Motor neuron (in vitro differentiated cells): ENCODE data around the gene DRC3. TPM values are rescaled to one million over a fixed set of nuclear protein-coding genes. Genes with fewer than 3 reads are reported as not detected.
"Not testable (repeated sequence)": the region's sequence is repeated elsewhere in the genome, so short reads cannot be mapped to it uniquely, and the experiment has no call there.

Source experiments
- ATAC-seq, 8 experiments: fragments of 200-7000 bp; cut with Tn5 transposase; replicated peaks in 6 of 8; 2 replicates each; pipeline ENCODE4 v1.8.0; 2021; ENCODE audit warnings: mild to moderate bottlenecking in 8 of 8, moderate library complexity in 8 of 8
- H3K27ac ChIP-seq, 2 donors: fragments of 250-450 bp; sonication (Bioruptor Pico); 2 replicates each; pipeline ENCODE4 v1.9.0; 2021; ENCODE audit warnings: antibody characterized with exemption in 2 of 2, mild to moderate bottlenecking in 2 of 2, moderate library complexity in 1 of 2
- H3K4me1 ChIP-seq, 2 donors: fragments of 250-450 bp; sonication (Bioruptor Pico); replicated peaks in 1 of 2; 2 replicates each; pipeline ENCODE4 v1.6.1; 2021; ENCODE audit warnings: antibody characterized with exemption in 2 of 2, mild to moderate bottlenecking in 2 of 2, moderate library complexity in 1 of 2
- H3K4me3 ChIP-seq, 5 donors: fragments of 250-450 bp; sonication (Bioruptor Pico); 2 replicates each; pipeline ENCODE4 v1.9.0; 2021; ENCODE audit warnings: antibody characterized with exemption in 5 of 5, mild to moderate bottlenecking in 5 of 5, moderate library complexity in 4 of 5
- WGBS, 10 experiments: fragments of 450-650 bp; shearing (Covaris generic); methylation state at CpG; one replicate each; pipeline ENCODE4 v1.0.0; 2022; 5-methylcytosine and 5-hydroxymethylcytosine counted together
- in situ Hi-C, 9 experiments: fragments of 400-800 bp; cut with MboI; loops; one replicate each; pipeline ENCODE4 v1.15.0; 2021; ENCODE audit warnings: low sequenced_read_pairs in 9 of 9, low pct_unique_long_range_greater_than_20kb in 2 of 9; ENCODE audit not compliant: unreplicated experiment in 9 of 9
- total RNA-seq, 8 experiments: library from RNA; unstranded; fragments of 300-600 nt; gene quantifications; 2 replicates each; pipeline versions ENCODE4 v1.2.3 to v1.2.4, GENCODE V29; 2022

Gene DRC3
- total RNA-seq, 8 experiments from 2014 or later, result 2.2 to 31.4 (median 5.8) TPM

DNA sequence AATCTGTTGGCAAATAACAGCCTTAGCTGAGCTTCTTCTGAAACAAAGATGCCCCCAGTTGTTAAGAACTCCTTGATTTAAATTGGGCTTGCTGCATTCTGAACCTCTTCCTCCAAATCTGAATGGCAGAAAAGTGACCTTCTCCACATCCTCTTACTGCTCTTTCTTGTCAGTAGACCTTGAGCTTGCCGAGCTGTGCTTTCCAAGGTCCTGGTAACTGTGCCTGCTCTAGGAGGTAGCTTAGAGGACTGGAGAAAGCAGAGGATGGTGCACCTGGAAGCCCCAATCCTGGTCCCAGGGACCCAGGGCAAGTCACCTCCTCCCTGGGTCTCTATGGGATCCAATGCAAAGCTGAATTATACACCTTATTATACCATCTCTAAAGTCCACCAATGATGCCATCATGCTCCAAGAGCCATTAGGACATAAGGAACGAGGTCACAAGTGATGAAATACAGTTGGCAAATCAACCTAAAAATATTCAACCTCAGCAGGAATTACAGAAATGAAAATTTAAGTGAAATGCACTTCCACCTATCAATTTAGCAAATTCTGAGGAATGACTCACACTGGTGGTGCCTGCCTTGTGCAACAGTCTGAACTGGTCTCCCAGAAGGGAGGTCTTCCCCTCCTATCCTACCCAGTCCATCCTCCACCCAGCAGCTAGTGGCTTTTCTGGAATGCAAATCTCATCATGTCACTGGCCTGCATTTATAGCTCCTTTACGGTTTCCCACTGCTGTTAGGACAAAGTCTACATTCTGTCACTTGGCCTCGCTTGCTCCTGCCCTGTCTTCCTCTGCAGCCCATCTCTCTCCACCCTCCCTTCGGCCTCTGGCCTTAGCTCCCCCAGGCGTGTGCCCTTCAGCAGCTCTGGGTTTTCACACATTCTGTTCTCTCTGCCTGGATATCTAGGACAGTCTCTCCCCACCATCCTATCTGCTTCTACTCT is 37.1 kb upstream of the DRC3 start:
- peak in 7 of 8 experiments; percentile 7 to 92 (median 44) for ATAC-seq
- no peak overlapping the region for H3K4me3 ChIP-seq
- peaks cover 56 to 79% of the 10 kb centered on the region in 2 donors for H3K4me1 ChIP-seq
- in situ Hi-C loops, result no loop called here
- WGBS, 10 experiments, result 0 to 82% (median 57%) methylated on average over 1 to 6 of the region's 6 CpGs; no CpG with 5 or more reads in 2 of the 10 experiments
- peak overlapping the region; percentile 51 to 91 for H3K27ac ChIP-seq

DNA sequence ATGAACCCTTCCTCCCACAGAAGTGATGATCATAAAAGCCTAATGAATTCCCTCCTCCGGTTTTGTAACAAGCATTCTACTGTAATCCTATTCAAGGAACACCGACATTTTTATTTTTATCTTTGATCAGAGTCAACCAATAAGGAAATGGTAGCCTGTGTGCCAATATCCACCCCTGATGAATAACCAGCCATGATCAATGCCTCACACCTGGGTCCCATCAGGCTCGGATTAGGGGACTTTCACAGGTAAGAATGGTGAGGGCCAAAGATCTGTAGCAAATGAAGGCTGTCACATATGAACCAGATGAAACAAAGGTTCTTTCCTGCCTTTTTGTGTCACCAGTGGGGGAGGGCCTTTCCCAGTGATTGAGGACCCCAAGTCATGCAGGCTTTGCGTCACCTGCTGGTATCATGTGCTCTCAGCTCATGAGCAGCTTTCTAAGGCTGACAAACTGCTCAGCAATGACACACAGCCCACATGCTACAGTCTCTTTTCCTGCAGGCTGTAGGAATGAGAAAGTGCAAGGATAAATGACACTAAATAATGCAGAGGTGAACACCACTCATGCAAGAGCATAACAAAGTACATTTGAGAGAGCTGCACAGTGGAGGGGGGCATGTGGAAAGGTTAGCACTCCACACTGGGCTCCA is 35.3 kb upstream of the DRC3 start:
- Histone ChIP-seq H3K4me3 (no peak overlapping the region), H3K4me1 (peaks cover 59 to 87% of the 10 kb centered on the region in 2 donors), H3K27ac (peak overlapping the region; percentile 74 to 91)
- in situ Hi-C loops, result no loop called here
- 33 to 100% (median 70%) methylated on average over 1 to 4 of the region's 4 CpGs; no CpG with 5 or more reads in 1 of the 10 experiments for WGBS, 10 experiments
- ATAC-seq, result peak in 5 of 8 experiments; percentile 89 to 92 (median 90)

DNA sequence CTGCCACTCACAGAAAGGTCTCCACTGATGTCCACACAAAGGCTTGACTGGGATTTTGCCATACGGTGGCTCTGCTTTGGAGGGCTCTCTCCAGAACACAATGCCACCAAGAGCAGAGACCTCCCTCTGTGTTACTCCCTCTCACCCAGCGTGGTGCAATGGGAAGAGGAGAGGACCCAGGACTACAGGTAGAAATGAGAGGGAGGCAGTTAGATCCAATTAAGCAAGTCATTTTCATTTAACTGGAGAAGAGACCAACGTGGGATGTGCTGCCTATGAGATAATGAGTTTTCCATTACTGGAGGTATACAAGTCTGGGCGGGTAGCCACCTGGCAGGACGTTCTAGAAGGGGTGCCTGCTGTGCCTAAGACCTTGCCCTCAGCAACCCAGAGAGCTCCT is 34.7 kb upstream of the DRC3 start:
- 72 to 100% (median 85%) methylated on average over 1 to 4 of the region's 5 CpGs; no CpG with 5 or more reads in 4 of the 10 experiments for WGBS, 10 experiments
- no peak overlapping the region for H3K4me3 ChIP-seq
- H3K4me1 ChIP-seq, result peaks cover 64 to 93% of the 10 kb centered on the region in 2 donors
- in situ Hi-C loops, result no loop called here
- H3K27ac ChIP-seq, result peak overlapping the region; percentile 74 to 91
- ATAC-seq, result no peak

DNA sequence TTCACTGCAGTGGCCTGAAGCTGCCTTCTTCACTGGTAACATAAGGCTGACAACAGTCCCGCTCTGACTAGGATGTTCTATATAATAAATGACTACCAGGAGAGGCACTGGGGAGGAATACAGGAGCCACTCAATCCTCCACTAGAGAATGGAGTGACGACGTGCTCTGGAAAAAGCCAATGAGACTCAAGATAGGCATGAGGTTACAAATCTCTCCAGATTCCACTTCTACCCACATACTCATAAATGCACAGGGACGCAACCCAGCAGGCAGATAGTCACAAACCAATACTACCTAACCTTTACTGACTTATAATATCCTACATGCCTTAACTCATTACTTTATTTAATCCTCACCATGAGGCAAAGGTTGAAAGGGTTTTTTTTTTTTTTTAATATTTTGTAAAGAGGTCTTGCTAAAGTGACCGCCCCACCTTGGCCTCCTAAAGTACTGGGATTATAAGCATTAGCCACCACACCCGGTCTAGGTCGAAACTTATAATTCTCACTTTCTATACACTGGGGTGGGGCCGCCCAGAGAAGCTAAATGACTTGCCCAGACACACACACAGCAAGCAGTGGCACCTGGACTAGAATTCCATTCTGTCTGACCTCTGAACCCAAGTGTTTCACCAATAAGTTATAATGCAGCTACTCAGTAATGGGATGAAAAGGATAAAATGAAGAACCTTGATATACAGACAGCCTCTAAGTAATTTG is 34.1 kb upstream of the DRC3 start:
- no peak overlapping the region for H3K4me3 ChIP-seq
- ATAC-seq, result peak in 5 of 8 experiments; percentile 19 to 40 (median 21)
- in situ Hi-C loops, result no loop called here
- H3K4me1 ChIP-seq, result peaks cover 70 to 93% of the 10 kb centered on the region in 2 donors
- peak overlapping the region; percentile 74 to 91 for H3K27ac ChIP-seq
- 64 to 100% (median 88%) methylated on average over 1 to 7 of the region's 8 CpGs; no CpG with 5 or more reads in 2 of the 10 experiments for WGBS, 10 experiments

DNA sequence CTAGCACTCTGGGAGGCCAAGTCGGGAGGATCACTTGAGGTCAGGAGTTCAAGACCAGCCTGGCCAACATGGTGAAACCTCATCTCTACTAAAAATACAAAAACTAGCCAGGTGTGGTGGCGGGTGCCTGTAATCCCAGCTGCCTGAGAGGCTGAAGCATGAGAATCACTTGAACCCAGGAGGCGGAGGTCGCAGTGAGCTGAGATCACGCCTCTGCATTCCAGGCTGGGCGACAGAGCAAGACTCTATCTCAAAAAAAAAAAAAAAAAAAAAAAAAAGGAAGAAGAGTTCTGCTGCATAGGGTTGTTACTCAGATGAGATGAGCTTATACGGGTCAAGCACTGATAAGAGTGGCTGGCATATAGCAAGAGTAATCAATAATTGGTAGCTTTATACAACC is 32.7 kb upstream of the DRC3 start:
- H3K27ac ChIP-seq, in situ Hi-C loops, H3K4me3 ChIP-seq, ATAC-seq: not testable (repeated sequence)
- WGBS, 10 experiments, result 86 to 100% (median 94%) methylated on average over 1 to 7 of the region's 7 CpGs; no CpG with 5 or more reads in 2 of the 10 experiments
- H3K4me1 ChIP-seq, result peaks cover 75 to 93% of the 10 kb centered on the region in 2 donors

DNA sequence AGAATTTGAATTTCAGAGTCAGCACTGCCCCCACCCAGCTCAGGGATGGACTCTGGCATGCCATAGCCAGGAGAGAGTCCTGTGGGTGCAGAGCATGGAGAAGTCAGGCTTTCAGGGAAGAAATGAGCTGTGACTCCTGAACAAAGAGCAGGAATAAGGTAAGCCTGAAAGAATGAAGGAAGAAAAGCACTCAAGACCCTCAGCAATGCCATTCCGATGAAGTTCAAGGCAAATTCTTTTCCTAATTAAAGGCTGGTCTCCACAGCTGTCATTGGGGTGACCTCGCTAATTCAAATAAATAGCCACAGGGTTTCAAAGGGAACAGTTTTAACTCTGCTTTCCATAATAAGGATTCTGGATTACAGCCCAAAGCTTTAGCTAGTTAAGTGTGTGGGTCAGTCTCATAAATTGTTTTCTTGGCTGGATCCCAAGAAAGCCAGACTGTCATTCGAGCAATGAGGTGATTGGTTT is 32.2 kb upstream of the DRC3 start:
- Histone ChIP-seq H3K4me3 (no peak overlapping the region), H3K4me1 (peaks cover 75 to 93% of the 10 kb centered on the region in 2 donors), H3K27ac (no peak overlapping the region)
- ATAC-seq, result peak in 2 of 8 experiments; percentile 1 to 9
- WGBS, 10 experiments, result 0 to 75% (median 35%) methylated on average over 2 to 3 of the region's 3 CpGs; no CpG with 5 or more reads in 2 of the 10 experiments
- in situ Hi-C loops, result no loop called here

DNA sequence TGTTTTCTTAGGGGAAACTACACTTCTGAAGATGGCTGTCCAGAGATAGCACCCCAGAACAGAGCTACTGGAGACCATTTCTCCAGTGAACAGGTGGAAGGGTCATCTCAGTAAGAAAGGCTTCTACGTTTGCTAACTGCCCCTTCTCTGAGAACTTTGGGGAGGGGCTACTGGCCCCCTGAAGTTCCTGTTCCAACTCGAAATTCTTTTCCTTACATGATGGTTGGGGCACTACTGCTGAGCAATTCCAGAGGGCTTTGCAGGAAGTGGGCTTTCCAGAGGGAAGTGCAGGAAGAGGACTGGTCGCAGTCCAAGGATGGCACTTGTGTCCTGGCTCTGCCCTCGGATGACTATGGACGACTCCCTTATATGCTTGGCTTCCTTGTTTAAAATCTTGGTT is 31.6 kb upstream of the DRC3 start:
- H3K4me3 ChIP-seq, result no peak overlapping the region
- peaks cover 69 to 93% of the 10 kb centered on the region in 2 donors for H3K4me1 ChIP-seq
- WGBS, 10 experiments, result 56 to 80% (median 74%) methylated on average over 1 to 5 of the region's 5 CpGs; no CpG with 5 or more reads in 2 of the 10 experiments
- in situ Hi-C loops, result no loop called here
- H3K27ac ChIP-seq, result no peak overlapping the region
- no peak for ATAC-seq

DNA sequence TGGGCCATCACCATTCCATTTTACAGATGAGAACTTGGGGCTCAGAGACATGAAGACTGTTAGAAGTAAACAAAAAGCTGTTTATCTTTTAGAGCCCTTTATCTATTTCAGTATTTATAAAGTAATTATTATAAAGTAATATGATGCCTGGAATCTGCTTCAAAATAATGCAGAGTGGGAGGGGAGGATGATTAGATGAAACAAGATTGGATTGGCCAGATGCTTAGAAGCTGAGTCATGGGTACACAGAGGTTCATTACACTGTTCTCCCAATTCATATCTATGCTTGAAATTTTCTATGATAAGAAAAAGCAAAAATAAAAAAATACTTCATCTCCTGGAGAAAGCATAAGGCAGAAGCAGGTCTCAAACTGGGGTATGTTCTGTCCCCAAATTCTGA is 29.8 kb upstream of the DRC3 start:
- no peak overlapping the region for H3K4me3 ChIP-seq
- peaks cover 53 to 80% of the 10 kb centered on the region in 2 donors for H3K4me1 ChIP-seq
- H3K27ac ChIP-seq, result peak overlapping the region; percentile 48 to 93
- ATAC-seq, result peak in 2 of 8 experiments; percentile 45 to 77
- in situ Hi-C loops, result no loop called here

DNA sequence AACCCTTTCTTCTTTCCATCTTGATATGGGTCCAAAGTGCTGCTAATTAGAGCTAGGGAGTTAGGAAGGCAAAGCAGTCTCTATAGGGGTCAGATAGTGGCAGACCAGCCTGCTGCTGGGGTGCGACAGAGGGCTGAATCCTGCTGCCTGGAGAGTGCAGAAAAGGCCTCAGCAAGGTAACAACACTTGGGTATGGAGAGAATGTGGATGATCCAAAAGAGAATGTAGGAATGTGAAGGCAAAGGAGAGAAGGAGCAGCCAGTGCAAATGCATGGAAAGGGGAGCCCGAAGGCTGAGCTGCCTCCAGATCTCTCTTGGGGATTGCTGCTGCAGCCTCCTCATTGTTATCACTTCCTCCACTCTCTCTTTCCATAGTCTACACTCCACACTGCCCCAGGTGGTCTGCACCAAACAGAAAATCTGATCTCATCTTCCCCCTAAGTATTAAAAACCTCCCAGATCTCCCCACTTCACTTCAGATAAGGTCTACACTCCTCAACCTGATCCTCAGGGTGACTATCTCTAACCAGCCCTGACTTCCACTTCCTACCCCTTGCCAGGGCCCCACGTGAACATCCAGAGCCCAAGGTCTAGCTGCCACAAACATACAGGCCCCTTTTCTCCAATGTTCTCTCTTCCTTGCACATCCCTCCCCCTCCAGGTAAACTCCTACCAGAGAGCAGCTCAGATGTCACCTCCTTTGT is 29.2 kb upstream of the DRC3 start:
- Histone ChIP-seq H3K4me3 (no peak overlapping the region), H3K4me1 (peaks cover 47 to 74% of the 10 kb centered on the region in 2 donors), H3K27ac (peak overlapping the region; percentile 48 to 93)
- in situ Hi-C loops, result no loop called here
- peak in 5 of 8 experiments; percentile 27 to 53 (median 42) for ATAC-seq
- 50 to 83% (median 80%) methylated on average over 1 to 2 of the region's 3 CpGs; no CpG with 5 or more reads in 2 of the 10 experiments for WGBS, 10 experiments

DNA sequence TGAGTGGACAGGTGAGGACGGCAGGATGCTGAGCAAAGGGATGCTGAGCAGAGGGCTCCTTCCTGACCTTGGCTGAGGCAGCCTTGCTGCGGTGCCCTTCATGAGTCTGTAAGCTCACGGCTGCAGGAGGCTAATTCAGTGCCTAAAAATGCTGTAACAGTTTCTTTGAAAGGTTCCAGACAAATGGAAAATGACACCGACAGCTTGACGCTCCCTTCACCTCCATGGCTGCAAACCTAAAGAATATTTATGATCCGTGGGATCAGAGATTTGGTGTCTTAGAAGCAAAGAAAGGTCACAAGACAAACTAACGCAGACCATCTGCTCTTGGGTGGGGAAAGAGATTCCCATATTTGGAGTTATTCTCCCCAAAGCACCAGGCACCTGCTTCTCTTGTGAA is 28.4 kb upstream of the DRC3 start:
- no peak overlapping the region for H3K4me3 ChIP-seq
- peak in 7 of 8 experiments; percentile 6 to 64 (median 51) for ATAC-seq
- H3K27ac ChIP-seq, result peak overlapping the region; percentile 62 to 93
- in situ Hi-C loops, result no loop called here
- H3K4me1 ChIP-seq, result peaks cover 39 to 66% of the 10 kb centered on the region in 2 donors
- WGBS, 10 experiments, result 27 to 72% (median 46%) methylated on average over 2 to 6 of the region's 7 CpGs; no CpG with 5 or more reads in 3 of the 10 experiments

DNA sequence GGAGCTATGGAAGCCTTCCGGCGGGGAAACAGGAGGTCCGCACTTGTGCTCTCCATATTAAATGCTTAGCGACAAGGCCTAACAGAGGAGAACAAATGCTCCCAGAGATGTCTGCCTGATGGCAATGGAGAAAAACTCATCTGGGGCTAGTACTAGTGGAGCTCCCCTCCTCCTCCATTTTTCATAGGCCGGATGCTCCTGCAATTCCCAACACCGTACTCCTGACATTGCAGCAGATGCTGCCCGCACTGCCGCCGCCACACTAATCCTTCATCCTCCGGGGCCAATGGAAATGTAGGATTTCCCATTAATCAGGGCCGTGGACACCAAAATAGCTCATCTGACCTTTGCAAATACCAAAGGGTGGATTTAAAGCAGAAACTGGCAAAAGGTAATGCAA is 27.9 kb upstream of the DRC3 start:
- whole genome bisulfite sequencing, 10 experiments, result 32 to 100% (median 78%) methylated on average over 1 to 8 of the region's 11 CpGs
- H3K27ac ChIP-seq, result peak overlapping the region; percentile 62 to 93
- H3K4me3 ChIP-seq, result no peak overlapping the region
- ATAC-seq, result peak in 6 of 8 experiments; percentile 13 to 65 (median 58)
- in situ Hi-C loops, result no loop called here
- H3K4me1 ChIP-seq, result peaks cover 39 to 66% of the 10 kb centered on the region in 2 donors

DNA sequence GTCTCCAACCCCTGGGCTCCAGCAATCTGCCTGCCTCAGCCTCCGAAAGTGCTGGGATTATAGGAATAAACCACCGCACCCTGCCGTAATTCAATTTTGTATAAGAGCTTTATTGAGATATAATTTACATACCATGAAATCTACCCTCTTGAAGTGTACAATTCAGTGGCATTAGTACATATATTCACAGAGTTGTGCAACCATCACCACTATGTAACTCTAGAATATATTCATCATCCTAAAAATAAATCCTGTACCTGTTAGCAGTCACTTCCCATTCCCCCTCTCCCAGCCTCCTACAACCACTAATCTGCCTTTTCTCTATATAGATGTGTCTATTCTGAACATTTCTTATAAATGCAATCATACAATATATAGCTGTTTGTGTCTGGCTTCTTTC is 26.6 kb upstream of the DRC3 start:
- ATAC-seq, result peak in 1 of 8 experiments; percentile 65
- in situ Hi-C loops, result no loop called here
- no peak overlapping the region for H3K4me3 ChIP-seq
- H3K27ac ChIP-seq, result no peak overlapping the region
- peaks cover 30 to 53% of the 10 kb centered on the region in 2 donors for H3K4me1 ChIP-seq
- WGBS, 10 experiments, result 50 to 100% (median 90%) methylated on average over 1 to 3 of the region's 3 CpGs; no CpG with 5 or more reads in 5 of the 10 experiments
